ENCODE data around the gene GPR78.

GPR78 gene

DNA sequence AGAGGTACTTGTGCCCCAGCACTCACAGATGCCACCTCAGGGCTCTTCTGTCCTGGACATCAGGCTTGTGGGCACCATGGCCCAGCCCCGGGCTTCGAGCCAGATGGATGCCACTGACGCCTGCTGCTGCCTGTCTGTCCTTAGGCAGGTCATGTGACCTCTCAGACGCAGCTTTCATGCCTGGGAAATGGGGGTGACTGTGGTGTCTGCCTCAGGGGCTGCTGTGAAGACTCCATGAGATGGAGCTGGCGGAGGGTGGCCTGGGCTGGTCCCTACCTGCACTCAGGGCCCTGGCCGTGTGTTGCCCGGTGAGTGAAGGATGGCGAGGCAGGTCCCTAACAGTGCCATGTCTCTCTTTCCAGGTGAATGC lies 18.9 kb downstream of the GPR78 start:
- no peaks in the 10 kb centered on the region for H3K36me3 ChIP-seq (ENCODE audit: insufficient read depth, low read length)
- no peaks in the 10 kb centered on the region for H3K27me3 ChIP-seq (ENCODE audit: insufficient read depth, low read length)
- H3K79me2 ChIP-seq (ENCODE audit: insufficient read depth, low read length) = no peaks in the 10 kb centered on the region
- H3K4me1 ChIP-seq (ENCODE audit: insufficient read depth, low read length, severe bottlenecking) = no peaks in the 10 kb centered on the region
- no peaks in the 10 kb centered on the region for H3F3A ChIP-seq (ENCODE audit: insufficient read depth, low read length)
- H3K4me2 ChIP-seq (ENCODE audit: low read length) = no peak overlapping the region
- H2AFZ ChIP-seq (ENCODE audit: low read length) = no peak overlapping the region
- no peak overlapping the region for H3K9ac ChIP-seq (ENCODE audit: low read length)
- no peaks in the 10 kb centered on the region for H3K9me3 ChIP-seq (ENCODE audit: low read length)
- H3K4me3 ChIP-seq (ENCODE audit: low read depth, low read length, poor library complexity, severe bottlenecking) = no peak overlapping the region
- no peak for TF ChIP-seq EZH2 (IDR thresholded peaks at IDR 0.05; ENCODE audit: borderline replicate concordance, low read length)
- TF ChIP-seq, protein P1, sequence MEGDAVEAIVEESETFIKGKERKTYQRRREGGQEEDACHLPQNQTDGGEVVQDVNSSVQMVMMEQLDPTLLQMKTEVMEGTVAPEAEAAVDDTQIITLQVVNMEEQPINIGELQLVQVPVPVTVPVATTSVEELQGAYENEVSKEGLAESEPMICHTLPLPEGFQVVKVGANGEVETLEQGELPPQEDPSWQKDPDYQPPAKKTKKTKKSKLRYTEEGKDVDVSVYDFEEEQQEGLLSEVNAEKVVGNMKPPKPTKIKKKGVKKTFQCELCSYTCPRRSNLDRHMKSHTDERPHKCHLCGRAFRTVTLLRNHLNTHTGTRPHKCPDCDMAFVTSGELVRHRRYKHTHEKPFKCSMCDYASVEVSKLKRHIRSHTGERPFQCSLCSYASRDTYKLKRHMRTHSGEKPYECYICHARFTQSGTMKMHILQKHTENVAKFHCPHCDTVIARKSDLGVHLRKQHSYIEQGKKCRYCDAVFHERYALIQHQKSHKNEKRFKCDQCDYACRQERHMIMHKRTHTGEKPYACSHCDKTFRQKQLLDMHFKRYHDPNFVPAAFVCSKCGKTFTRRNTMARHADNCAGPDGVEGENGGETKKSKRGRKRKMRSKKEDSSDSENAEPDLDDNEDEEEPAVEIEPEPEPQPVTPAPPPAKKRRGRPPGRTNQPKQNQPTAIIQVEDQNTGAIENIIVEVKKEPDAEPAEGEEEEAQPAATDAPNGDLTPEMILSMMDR (IDR thresholded peaks at IDR 0.05; ENCODE audit: low read length) = no peak
- H3K9me2 ChIP-seq (ENCODE audit: low read depth, low read length) = no peaks in the 10 kb centered on the region
- H4K20me1 ChIP-seq (ENCODE audit: insufficient read depth, low read length) = no peaks in the 10 kb centered on the region
- H3K27ac ChIP-seq (ENCODE audit: low read depth, low read length, poor library complexity, severe bottlenecking) = no peak overlapping the region

DNA sequence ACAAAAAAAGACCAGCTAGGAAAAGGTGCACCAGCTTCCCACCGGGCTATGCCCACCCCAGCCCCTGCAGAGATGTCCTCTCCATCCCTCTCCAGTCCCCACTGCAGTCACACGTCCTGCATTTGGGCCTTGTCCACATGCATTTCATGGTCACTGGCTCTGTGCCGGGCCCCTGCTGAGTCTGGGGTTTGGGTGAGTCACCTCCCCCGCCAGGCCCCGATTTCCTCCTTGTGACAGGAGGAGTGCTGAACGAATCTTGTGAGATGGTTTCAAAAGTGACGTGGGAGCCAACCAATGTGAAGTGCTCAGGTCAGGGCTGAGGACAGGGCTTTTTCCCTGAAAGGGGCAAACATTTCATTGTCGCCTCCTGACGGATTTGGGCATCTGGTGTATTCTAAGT lies 19.5 kb downstream of the GPR78 start:
- Histone ChIP-seq H3K9me2 (ENCODE audit: low read depth, low read length) (no peaks in the 10 kb centered on the region), H3K36me3 (ENCODE audit: insufficient read depth, low read length) (no peaks in the 10 kb centered on the region), H3K27me3 (ENCODE audit: insufficient read depth, low read length) (no peaks in the 10 kb centered on the region), H3F3A (ENCODE audit: insufficient read depth, low read length) (no peaks in the 10 kb centered on the region), H3K9ac (ENCODE audit: low read length) (no peak overlapping the region), H3K79me2 (ENCODE audit: insufficient read depth, low read length) (no peaks in the 10 kb centered on the region), H3K9me3 (ENCODE audit: low read length) (no peaks in the 10 kb centered on the region), H2AFZ (ENCODE audit: low read length) (no peak overlapping the region), H4K20me1 (ENCODE audit: insufficient read depth, low read length) (no peaks in the 10 kb centered on the region), H3K27ac (ENCODE audit: low read depth, low read length, poor library complexity, severe bottlenecking) (no peak overlapping the region), H3K4me2 (ENCODE audit: low read length) (no peak overlapping the region), H3K4me1 (ENCODE audit: insufficient read depth, low read length, severe bottlenecking) (no peaks in the 10 kb centered on the region), H3K4me3 (ENCODE audit: low read depth, low read length, poor library complexity, severe bottlenecking) (no peak overlapping the region)
- TF ChIP-seq, protein P1 (IDR thresholded peaks at IDR 0.05; ENCODE audit: low read length) = no peak
- TF ChIP-seq EZH2 (IDR thresholded peaks at IDR 0.05; ENCODE audit: borderline replicate concordance, low read length) = no peak

DNA sequence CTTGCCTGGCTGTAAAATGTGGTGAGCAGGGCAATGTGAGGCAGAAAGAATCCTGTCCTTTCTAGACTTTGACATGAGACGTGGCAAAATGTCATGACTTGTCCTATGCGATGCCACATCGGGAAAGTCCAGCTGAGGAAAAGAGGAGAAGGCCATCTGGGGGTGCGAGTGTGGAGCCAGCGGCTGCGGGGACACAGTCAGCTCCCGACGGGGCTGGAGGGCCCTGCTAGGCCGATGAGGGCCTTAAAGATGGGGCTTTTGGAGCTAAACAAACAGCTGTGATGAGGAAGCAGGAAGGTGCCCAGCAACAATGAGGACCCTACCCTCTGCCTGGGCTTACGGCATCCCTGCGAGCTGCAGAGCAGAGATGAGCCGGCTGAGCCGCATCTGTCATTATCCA lies 20.1 kb downstream of the GPR78 start:
- TF ChIP-seq, protein P1 (IDR thresholded peaks at IDR 0.05; ENCODE audit: low read length) = no peak
- H3K4me2 ChIP-seq (ENCODE audit: low read length) = no peak overlapping the region
- no peak overlapping the region for H3K9ac ChIP-seq (ENCODE audit: low read length)
- no peak overlapping the region for H3K27ac ChIP-seq (ENCODE audit: low read depth, low read length, poor library complexity, severe bottlenecking)
- no peaks in the 10 kb centered on the region for H3K9me2 ChIP-seq (ENCODE audit: low read depth, low read length)
- no peaks in the 10 kb centered on the region for H3F3A ChIP-seq (ENCODE audit: insufficient read depth, low read length)
- H2AFZ ChIP-seq (ENCODE audit: low read length) = no peak overlapping the region
- H3K79me2 ChIP-seq (ENCODE audit: insufficient read depth, low read length) = no peaks in the 10 kb centered on the region
- H4K20me1 ChIP-seq (ENCODE audit: insufficient read depth, low read length) = no peaks in the 10 kb centered on the region
- H3K9me3 ChIP-seq (ENCODE audit: low read length) = no peaks in the 10 kb centered on the region
- no peak overlapping the region for H3K4me3 ChIP-seq (ENCODE audit: low read depth, low read length, poor library complexity, severe bottlenecking)
- no peaks in the 10 kb centered on the region for H3K27me3 ChIP-seq (ENCODE audit: insufficient read depth, low read length)
- H3K4me1 ChIP-seq (ENCODE audit: insufficient read depth, low read length, severe bottlenecking) = no peaks in the 10 kb centered on the region
- H3K36me3 ChIP-seq (ENCODE audit: insufficient read depth, low read length) = no peaks in the 10 kb centered on the region

Data from OCI-LY1 (cell line).